Calu3 (cell line): ENCODE results near the gene SGTA. TPM values are rescaled to one million over a fixed set of nuclear protein-coding genes. Genes with fewer than 3 reads are reported as not detected.
"Not testable (repeated sequence)": the region's sequence is repeated elsewhere in the genome, so short reads cannot be mapped to it uniquely, and the experiment has no call there.

Experiments used
- BruUV-seq: library from RNA; stranded (reverse); fragments of 400-500 nt; replicated peaks from 2 replicates; lab custom pipeline; 2021; lab: Mats Ljungman, UMichigan
- CTCF ChIA-PET: fragments of 300-600 bp; sonication (Branson Sonifier 250); formaldehyde crosslinking; loops from one replicate; lab custom pipeline; 2022; ENCODE audit warnings: antibody characterized with exemption; lab: Charles Lee
- DNase-seq: peaks from one replicate; pipeline ENCODE4 v3.0.0; 2022
- H3K27ac Mint-ChIP-seq: one replicate; pipeline ENCODE4 v1.8.0; 2022; ENCODE audit warnings: mixed read lengths; ENCODE audit not compliant: unreplicated experiment
- H3K27me3 Mint-ChIP-seq: one replicate; pipeline ENCODE4 v1.8.0; 2022; ENCODE audit warnings: mixed read lengths; ENCODE audit not compliant: unreplicated experiment
- H3K36me3 Mint-ChIP-seq: one replicate; pipeline ENCODE4 v1.8.0; 2022; ENCODE audit warnings: mild to moderate bottlenecking, moderate library complexity, mixed read lengths; ENCODE audit not compliant: insufficient read depth, unreplicated experiment
- H3K4me1 Mint-ChIP-seq: one replicate; pipeline ENCODE4 v1.8.0; 2022; ENCODE audit warnings: mild to moderate bottlenecking, low read depth, mixed read lengths; ENCODE audit not compliant: unreplicated experiment
- H3K4me3 Mint-ChIP-seq: one replicate; pipeline ENCODE4 v1.8.0; 2022; ENCODE audit warnings: mild to moderate bottlenecking, low read depth, moderate library complexity, mixed read lengths; ENCODE audit not compliant: unreplicated experiment
- H3K9me3 Mint-ChIP-seq: one replicate; pipeline ENCODE4 v1.8.0; 2022; ENCODE audit warnings: low read depth, mixed read lengths; ENCODE audit not compliant: unreplicated experiment
- CTCF ChIP-seq: fragments of 200-600 bp; IDR thresholded peaks from one replicate; pipeline ENCODE4 v1.8.0; 2022; ENCODE audit warnings: antibody characterized with exemption; ENCODE audit not compliant: unreplicated experiment
- intact Hi-C: fragments of 100-400 bp; cut with micrococcal nuclease; formaldehyde crosslinking; loops from one replicate; pipeline ENCODE4 v1.10.0; 2022; ENCODE audit not compliant: unreplicated experiment
- total RNA-seq: library from RNA; stranded (reverse); gene quantifications from 2 replicates; pipeline ENCODE4 v1.2.3, GENCODE V29; 2022

SGTA gene
- total RNA-seq, 1 experiment from 2014 or later = 44.7 TPM

- Mint-ChIP-seq H3K27me3 (peaks cover 42% of the 10 kb centered on the region), H3K4me3 (no peak overlapping the region), H3K9me3 (peaks cover 5% of the 10 kb centered on the region), H3K36me3 (no peaks in the 10 kb centered on the region), H3K4me1 (no peaks in the 10 kb centered on the region), H3K27ac (no peak overlapping the region)
- BruUV-seq = no TSS peak
- DNase-seq = no peak
- CTCF ChIA-PET = interaction anchor here (0.6 kb wide), 1 partner anchor 290 kb away, joined by 5 read pairs; the partner anchor contains the start of gene TIMM13
- no peak for TF ChIP-seq CTCF
- intact Hi-C loops = no loop called here
Observed at GRCh38 chr19:2716722-2717637, 66.1 kb downstream of the SGTA start.

- Mint-ChIP-seq H3K36me3 (no peaks in the 10 kb centered on the region), H3K27ac (no peak overlapping the region), H3K9me3 (peaks cover 5% of the 10 kb centered on the region), H3K27me3 (peaks cover 49% of the 10 kb centered on the region), H3K4me1 (no peaks in the 10 kb centered on the region), H3K4me3 (no peak overlapping the region)
- TF ChIP-seq CTCF = no peak
- CTCF ChIA-PET = no interaction called here
- intact Hi-C loops = no loop called here
- no peak for DNase-seq
- no TSS peak for BruUV-seq
Observed at GRCh38 chr19:2716275-2716650, 66.8 kb downstream of the SGTA start.

GRCh38 chr19:2715470-2716274 is 67.4 kb downstream of the SGTA start:
- Mint-ChIP-seq H3K4me3 (no peak overlapping the region), H3K4me1 (no peaks in the 10 kb centered on the region), H3K36me3 (no peaks in the 10 kb centered on the region), H3K27ac (no peak overlapping the region), H3K27me3 (peaks cover 53% of the 10 kb centered on the region), H3K9me3 (peaks cover 5% of the 10 kb centered on the region)
- intact Hi-C loops = no loop called here
- BruUV-seq = no TSS peak
- DNase-seq = no peak
- CTCF ChIA-PET = no interaction called here
- TF ChIP-seq CTCF = no peak

- no peak overlapping the region for H3K4me3 Mint-ChIP-seq
- TF ChIP-seq CTCF = no peak
- BruUV-seq = no TSS peak
- no peak overlapping the region for H3K27ac Mint-ChIP-seq
- CTCF ChIA-PET = no interaction called here
- DNase-seq = no peak
- H3K4me1 Mint-ChIP-seq = no peaks in the 10 kb centered on the region
- H3K36me3 Mint-ChIP-seq = no peaks in the 10 kb centered on the region
- peaks cover 46% of the 10 kb centered on the region for H3K27me3 Mint-ChIP-seq
- intact Hi-C loops = no loop called here
- peaks cover 5% of the 10 kb centered on the region for H3K9me3 Mint-ChIP-seq
Observed at GRCh38 chr19:2714531-2715269, 68.4 kb downstream of the SGTA start.

GRCh38 chr19:2714102-2714501 is 69.0 kb downstream of the SGTA start:
- H3K4me3 Mint-ChIP-seq, BruUV-seq, DNase-seq, intact Hi-C loops, H3K36me3 Mint-ChIP-seq, H3K4me1 Mint-ChIP-seq, CTCF ChIA-PET, H3K27ac Mint-ChIP-seq, H3K9me3 Mint-ChIP-seq: not testable (repeated sequence)
- peaks cover 40% of the 10 kb centered on the region for H3K27me3 Mint-ChIP-seq

- DNase-seq, H3K9me3 Mint-ChIP-seq, CTCF ChIA-PET, H3K27ac Mint-ChIP-seq, H3K36me3 Mint-ChIP-seq, intact Hi-C loops, H3K4me3 Mint-ChIP-seq, H3K4me1 Mint-ChIP-seq, BruUV-seq: not testable (repeated sequence)
- peaks cover 39% of the 10 kb centered on the region for H3K27me3 Mint-ChIP-seq
Observed at GRCh38 chr19:2713170-2713569, 69.9 kb downstream of the SGTA start.
